ENCODE results near the gene PGBD5.

Gene PGBD5

GRCh38 chr1:230368871-230369270 lies 57.3 kb downstream of the PGBD5 start:
- Histone ChIP-seq H3K4me1 (ENCODE audit: insufficient read depth, low read length) (no peaks in the 10 kb centered on the region), H3K9me3 (ENCODE audit: low read length) (no peaks in the 10 kb centered on the region), H3K36me3 (ENCODE audit: insufficient read depth, low read length) (no peaks in the 10 kb centered on the region), H3K9ac (ENCODE audit: low read length) (no peak overlapping the region), H3K27me3 (ENCODE audit: control insufficient read depth in 1 of 2, insufficient read depth in 2 of 2, low read length in 2 of 2) (no peaks in the 10 kb centered on the region), H3K4me3 (ENCODE audit: low read depth in 1 of 2, low read length in 2 of 2) (no peak overlapping the region), H3K27ac (ENCODE audit: low read depth, low read length) (no peak overlapping the region)

GRCh38 chr1:230368363-230368762 lies 57.8 kb downstream of the PGBD5 start:
- H3K9ac ChIP-seq (ENCODE audit: low read length): no peak overlapping the region
- no peaks in the 10 kb centered on the region for H3K9me3 ChIP-seq (ENCODE audit: low read length)
- no peaks in the 10 kb centered on the region for H3K27me3 ChIP-seq (ENCODE audit: control insufficient read depth in 1 of 2, insufficient read depth in 2 of 2, low read length in 2 of 2)
- H3K27ac ChIP-seq (ENCODE audit: low read depth, low read length): no peak overlapping the region
- H3K36me3 ChIP-seq (ENCODE audit: insufficient read depth, low read length): no peaks in the 10 kb centered on the region
- H3K4me1 ChIP-seq (ENCODE audit: insufficient read depth, low read length): no peaks in the 10 kb centered on the region
- H3K4me3 ChIP-seq (ENCODE audit: low read depth in 1 of 2, low read length in 2 of 2): no peak overlapping the region

GRCh38 chr1:230366504-230366915 lies 59.6 kb downstream of the PGBD5 start:
- Histone ChIP-seq H3K27ac (ENCODE audit: low read depth, low read length) (no peak overlapping the region), H3K4me1 (ENCODE audit: insufficient read depth, low read length) (no peaks in the 10 kb centered on the region), H3K9ac (ENCODE audit: low read length) (no peak overlapping the region), H3K27me3 (ENCODE audit: control insufficient read depth in 1 of 2, insufficient read depth in 2 of 2, low read length in 2 of 2) (no peaks in the 10 kb centered on the region), H3K9me3 (ENCODE audit: low read length) (no peaks in the 10 kb centered on the region), H3K4me3 (ENCODE audit: low read depth in 1 of 2, low read length in 2 of 2) (no peak overlapping the region), H3K36me3 (ENCODE audit: insufficient read depth, low read length) (no peaks in the 10 kb centered on the region)

GRCh38 chr1:230365723-230366307 lies 60.3 kb downstream of the PGBD5 start:
- Histone ChIP-seq H3K27ac (ENCODE audit: low read depth, low read length) (no peak overlapping the region), H3K9me3 (ENCODE audit: low read length) (no peaks in the 10 kb centered on the region), H3K27me3 (ENCODE audit: control insufficient read depth in 1 of 2, insufficient read depth in 2 of 2, low read length in 2 of 2) (no peaks in the 10 kb centered on the region), H3K4me3 (ENCODE audit: low read depth in 1 of 2, low read length in 2 of 2) (no peak overlapping the region), H3K4me1 (ENCODE audit: insufficient read depth, low read length) (no peaks in the 10 kb centered on the region), H3K36me3 (ENCODE audit: insufficient read depth, low read length) (no peaks in the 10 kb centered on the region), H3K9ac (ENCODE audit: low read length) (no peak overlapping the region)

- Histone ChIP-seq H3K4me1 (ENCODE audit: insufficient read depth, low read length) (no peaks in the 10 kb centered on the region), H3K4me3 (ENCODE audit: low read depth in 1 of 2, low read length in 2 of 2) (no peak overlapping the region), H3K9me3 (ENCODE audit: low read length) (no peaks in the 10 kb centered on the region), H3K27ac (ENCODE audit: low read depth, low read length) (no peak overlapping the region), H3K27me3 (ENCODE audit: control insufficient read depth in 1 of 2, insufficient read depth in 2 of 2, low read length in 2 of 2) (no peaks in the 10 kb centered on the region), H3K36me3 (ENCODE audit: insufficient read depth, low read length) (no peaks in the 10 kb centered on the region), H3K9ac (ENCODE audit: low read length) (no peak overlapping the region)
These were observed 63.2 kb downstream of the PGBD5 start for GRCh38 chr1:230362949-230363348.

- H3K36me3 ChIP-seq (ENCODE audit: insufficient read depth, low read length): no peaks in the 10 kb centered on the region
- H3K27me3 ChIP-seq (ENCODE audit: control insufficient read depth in 1 of 2, insufficient read depth in 2 of 2, low read length in 2 of 2): no peaks in the 10 kb centered on the region
- no peak overlapping the region for H3K4me3 ChIP-seq (ENCODE audit: low read depth in 1 of 2, low read length in 2 of 2)
- H3K27ac ChIP-seq (ENCODE audit: low read depth, low read length): no peak overlapping the region
- no peak overlapping the region for H3K9ac ChIP-seq (ENCODE audit: low read length)
- no peaks in the 10 kb centered on the region for H3K9me3 ChIP-seq (ENCODE audit: low read length)
- no peaks in the 10 kb centered on the region for H3K4me1 ChIP-seq (ENCODE audit: insufficient read depth, low read length)
These were observed 64.2 kb downstream of the PGBD5 start for GRCh38 chr1:230361941-230362340.

GRCh38 chr1:230359992-230360668 lies 66.0 kb downstream of the PGBD5 start:
- H3K36me3 ChIP-seq (ENCODE audit: insufficient read depth, low read length): no peaks in the 10 kb centered on the region
- no peaks in the 10 kb centered on the region for H3K4me1 ChIP-seq (ENCODE audit: insufficient read depth, low read length)
- H3K9ac ChIP-seq (ENCODE audit: low read length): no peak overlapping the region
- H3K4me3 ChIP-seq (ENCODE audit: low read depth in 1 of 2, low read length in 2 of 2): no peak overlapping the region
- H3K27me3 ChIP-seq (ENCODE audit: control insufficient read depth in 1 of 2, insufficient read depth in 2 of 2, low read length in 2 of 2): no peaks in the 10 kb centered on the region
- H3K27ac ChIP-seq (ENCODE audit: low read depth, low read length): no peak overlapping the region
- no peaks in the 10 kb centered on the region for H3K9me3 ChIP-seq (ENCODE audit: low read length)

GRCh38 chr1:230356869-230357794 lies 69.0 kb downstream of the PGBD5 start:
- H3K36me3 ChIP-seq (ENCODE audit: insufficient read depth, low read length): no peaks in the 10 kb centered on the region
- H3K27ac ChIP-seq (ENCODE audit: low read depth, low read length): no peak overlapping the region
- no peaks in the 10 kb centered on the region for H3K27me3 ChIP-seq (ENCODE audit: control insufficient read depth in 1 of 2, insufficient read depth in 2 of 2, low read length in 2 of 2)
- H3K9ac ChIP-seq (ENCODE audit: low read length): no peak overlapping the region
- H3K9me3 ChIP-seq (ENCODE audit: low read length): no peaks in the 10 kb centered on the region
- no peaks in the 10 kb centered on the region for H3K4me1 ChIP-seq (ENCODE audit: insufficient read depth, low read length)
- no peak overlapping the region for H3K4me3 ChIP-seq (ENCODE audit: low read depth in 1 of 2, low read length in 2 of 2)

- H3K4me1 ChIP-seq (ENCODE audit: insufficient read depth, low read length): no peaks in the 10 kb centered on the region
- no peak overlapping the region for H3K4me3 ChIP-seq (ENCODE audit: low read depth in 1 of 2, low read length in 2 of 2)
- no peaks in the 10 kb centered on the region for H3K27me3 ChIP-seq (ENCODE audit: control insufficient read depth in 1 of 2, insufficient read depth in 2 of 2, low read length in 2 of 2)
- no peaks in the 10 kb centered on the region for H3K9me3 ChIP-seq (ENCODE audit: low read length)
- no peaks in the 10 kb centered on the region for H3K36me3 ChIP-seq (ENCODE audit: insufficient read depth, low read length)
- H3K9ac ChIP-seq (ENCODE audit: low read length): no peak overlapping the region
- H3K27ac ChIP-seq (ENCODE audit: low read depth, low read length): no peak overlapping the region
These were observed 69.9 kb downstream of the PGBD5 start for GRCh38 chr1:230356190-230356589.

- no peak overlapping the region for H3K27ac ChIP-seq (ENCODE audit: low read depth, low read length)
- H3K9ac ChIP-seq (ENCODE audit: low read length): no peak overlapping the region
- H3K36me3 ChIP-seq (ENCODE audit: insufficient read depth, low read length): no peaks in the 10 kb centered on the region
- H3K4me1 ChIP-seq (ENCODE audit: insufficient read depth, low read length): no peaks in the 10 kb centered on the region
- H3K27me3 ChIP-seq (ENCODE audit: control insufficient read depth in 1 of 2, insufficient read depth in 2 of 2, low read length in 2 of 2): no peaks in the 10 kb centered on the region
- H3K9me3 ChIP-seq (ENCODE audit: low read length): no peaks in the 10 kb centered on the region
- H3K4me3 ChIP-seq (ENCODE audit: low read depth in 1 of 2, low read length in 2 of 2): no peak overlapping the region
These were observed 70.5 kb downstream of the PGBD5 start for GRCh38 chr1:230355594-230355993.

GRCh38 chr1:230355128-230355527 lies 71.0 kb downstream of the PGBD5 start:
- H3K9ac ChIP-seq (ENCODE audit: low read length): no peak overlapping the region
- H3K36me3 ChIP-seq (ENCODE audit: insufficient read depth, low read length): no peaks in the 10 kb centered on the region
- H3K9me3 ChIP-seq (ENCODE audit: low read length): no peaks in the 10 kb centered on the region
- H3K27me3 ChIP-seq (ENCODE audit: control insufficient read depth in 1 of 2, insufficient read depth in 2 of 2, low read length in 2 of 2): no peaks in the 10 kb centered on the region
- no peak overlapping the region for H3K4me3 ChIP-seq (ENCODE audit: low read depth in 1 of 2, low read length in 2 of 2)
- H3K4me1 ChIP-seq (ENCODE audit: insufficient read depth, low read length): no peaks in the 10 kb centered on the region
- no peak overlapping the region for H3K27ac ChIP-seq (ENCODE audit: low read depth, low read length)

Measured in muscle layer of colon (tissue), 2 donors.